Suprapubic skin (tissue), 4 donors: Measurements from ENCODE around the gene ERO1A. TPM values are rescaled to one million over a fixed set of nuclear protein-coding genes. Genes with fewer than 3 reads are reported as not detected.

ENCODE experiments used
- DNase-seq, 2 donors: peaks; one replicate each; pipeline ENCODE4 v3.0.0-alpha.2; 2019; ENCODE audit warnings: low spot score in 2 of 2
- H3K27ac ChIP-seq: fragments of 200-600 bp; sonication (generic); one replicate; pipeline ENCODE4 v1.5.1; 2019
- H3K27me3 ChIP-seq: fragments of 200-600 bp; sonication (generic); one replicate; pipeline ENCODE4 v1.5.1; 2019
- H3K36me3 ChIP-seq: fragments of 200-600 bp; sonication (generic); one replicate; pipeline ENCODE4 v1.5.1; 2019
- H3K4me1 ChIP-seq: fragments of 200-600 bp; sonication (generic); one replicate; pipeline ENCODE4 v1.5.1; 2019
- H3K4me3 ChIP-seq: fragments of 200-600 bp; sonication (generic); one replicate; pipeline ENCODE4 v1.5.1; 2019; ENCODE audit warnings: mild to moderate bottlenecking
- H3K9me3 ChIP-seq: fragments of 200-600 bp; sonication (generic); one replicate; pipeline ENCODE4 v1.5.1; 2019
- EP300 ChIP-seq: sonication (generic); formaldehyde crosslinking; IDR thresholded peaks from one replicate; pipeline ENCODE4 v1.6.1; 2017; ENCODE audit warnings: antibody characterized with exemption
- POLR2A ChIP-seq, 2 donors: fragments of 450-650 bp; IDR thresholded peaks; one replicate each; pipeline ENCODE4 v1.6.1; 2017; ENCODE audit warnings: antibody characterized with exemption in 2 of 2, mild to moderate bottlenecking in 2 of 2, moderate library complexity in 2 of 2
- POLR2AphosphoS5 ChIP-seq, 3 donors: sonication (generic); formaldehyde crosslinking; IDR thresholded peaks; one replicate each; pipeline ENCODE4 v1.6.1; 2017; ENCODE audit warnings: antibody characterized with exemption in 3 of 3
- WGBS: methylation state at CpG from one replicate; pipeline ENCODE4 v1.1.5; 2018; 5-methylcytosine and 5-hydroxymethylcytosine counted together
- total RNA-seq, 4 donors: library from RNA; depleted of rRNA; stranded (reverse); fragments of >200 nt; gene quantifications; one replicate each; pipeline ENCODE4 v1.1.0, GENCODE V29; 2016
- TF ChIP-seq, protein P1 (sequence below), 2 donors: fragments of 200-600 bp in 1 of 2; fragments of 450-650 bp in 1 of 2; sonication (generic) in 1 of 2; IDR thresholded peaks; one replicate each; pipeline ENCODE4 v1.5.1; 2016 to 2019; ENCODE audit warnings: antibody characterized with exemption in 2 of 2, mild to moderate bottlenecking in 1 of 2, moderate library complexity in 1 of 2

Gene ERO1A
- total RNA-seq, 4 donors from 2014 or later, result 21.7 to 36.0 (median 29.7) TPM

DNA sequence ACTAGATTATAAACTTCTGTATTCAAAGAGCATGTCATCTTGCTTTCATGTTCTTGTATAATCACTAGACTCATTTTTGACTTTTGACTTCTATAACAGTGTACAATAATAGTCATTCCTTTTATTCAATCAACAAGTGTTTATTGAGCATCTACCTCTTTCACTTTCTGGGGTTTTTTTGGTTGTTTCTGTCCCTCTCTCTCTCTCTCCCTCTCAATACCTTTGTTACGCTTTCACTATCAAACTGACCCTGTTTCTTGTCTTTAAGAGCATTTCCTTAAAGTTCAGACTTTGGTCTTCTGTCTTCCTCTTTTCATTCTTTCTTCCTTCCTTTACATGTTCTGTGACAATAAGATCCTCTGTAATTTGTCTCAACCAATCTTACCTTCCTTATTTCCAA lies 93.2 kb downstream of the ERO1A start:
- 96% methylated on average over 1 of the region's 1 CpG for WGBS
- no peak overlapping the region for H3K4me3 ChIP-seq
- TF ChIP-seq EP300 (no peak), POLR2A (IDR thresholded peaks at IDR 0.05) (no peak), POLR2AphosphoS5 (IDR thresholded peaks at IDR 0.05) (no peak)
- TF ChIP-seq, protein P1, sequence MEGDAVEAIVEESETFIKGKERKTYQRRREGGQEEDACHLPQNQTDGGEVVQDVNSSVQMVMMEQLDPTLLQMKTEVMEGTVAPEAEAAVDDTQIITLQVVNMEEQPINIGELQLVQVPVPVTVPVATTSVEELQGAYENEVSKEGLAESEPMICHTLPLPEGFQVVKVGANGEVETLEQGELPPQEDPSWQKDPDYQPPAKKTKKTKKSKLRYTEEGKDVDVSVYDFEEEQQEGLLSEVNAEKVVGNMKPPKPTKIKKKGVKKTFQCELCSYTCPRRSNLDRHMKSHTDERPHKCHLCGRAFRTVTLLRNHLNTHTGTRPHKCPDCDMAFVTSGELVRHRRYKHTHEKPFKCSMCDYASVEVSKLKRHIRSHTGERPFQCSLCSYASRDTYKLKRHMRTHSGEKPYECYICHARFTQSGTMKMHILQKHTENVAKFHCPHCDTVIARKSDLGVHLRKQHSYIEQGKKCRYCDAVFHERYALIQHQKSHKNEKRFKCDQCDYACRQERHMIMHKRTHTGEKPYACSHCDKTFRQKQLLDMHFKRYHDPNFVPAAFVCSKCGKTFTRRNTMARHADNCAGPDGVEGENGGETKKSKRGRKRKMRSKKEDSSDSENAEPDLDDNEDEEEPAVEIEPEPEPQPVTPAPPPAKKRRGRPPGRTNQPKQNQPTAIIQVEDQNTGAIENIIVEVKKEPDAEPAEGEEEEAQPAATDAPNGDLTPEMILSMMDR (IDR thresholded peaks at IDR 0.05), result no peak

DNA sequence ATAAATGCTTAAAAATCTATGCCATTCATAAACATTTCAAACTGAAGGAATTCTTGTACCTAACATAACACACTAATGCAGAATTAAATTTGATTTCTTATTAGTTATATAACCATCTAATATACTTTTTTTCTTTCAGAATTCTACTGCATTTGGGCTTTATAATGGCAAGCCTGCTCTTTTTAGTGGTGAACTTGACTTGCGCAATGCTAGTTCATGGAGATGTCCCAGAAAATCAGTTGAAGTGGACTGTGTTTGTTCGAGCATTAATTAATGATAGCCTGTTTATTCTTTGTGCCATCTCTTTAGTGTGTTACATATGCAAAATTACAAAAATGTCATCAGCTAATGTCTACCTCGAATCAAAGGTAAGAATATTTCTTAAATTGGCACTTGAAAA lies 95.4 kb downstream of the ERO1A start:
- TF ChIP-seq, protein P1 (IDR thresholded peaks at IDR 0.05), result no peak
- TF ChIP-seq POLR2A (IDR thresholded peaks at IDR 0.05), result no peak
- TF ChIP-seq POLR2AphosphoS5 (IDR thresholded peaks at IDR 0.05), result no peak
- no peak for DNase-seq
- Histone ChIP-seq H3K36me3 (no peaks in the 10 kb centered on the region), H3K4me3 (no peak overlapping the region), H3K27me3 (no peaks in the 10 kb centered on the region), H3K27ac (no peak overlapping the region), H3K9me3 (peaks cover 9% of the 10 kb centered on the region), H3K4me1 (no peaks in the 10 kb centered on the region)
- 91% methylated on average over 3 of the region's 3 CpGs for WGBS

More for the DNA sequence above, 93.2 kb downstream of the ERO1A start:
- H3K27ac ChIP-seq, result no peak overlapping the region
- H3K27me3 ChIP-seq, result no peaks in the 10 kb centered on the region
- no peak for DNase-seq
- no peaks in the 10 kb centered on the region for H3K4me1 ChIP-seq
- no peaks in the 10 kb centered on the region for H3K36me3 ChIP-seq
- H3K9me3 ChIP-seq, result peaks cover 9% of the 10 kb centered on the region

DNA sequence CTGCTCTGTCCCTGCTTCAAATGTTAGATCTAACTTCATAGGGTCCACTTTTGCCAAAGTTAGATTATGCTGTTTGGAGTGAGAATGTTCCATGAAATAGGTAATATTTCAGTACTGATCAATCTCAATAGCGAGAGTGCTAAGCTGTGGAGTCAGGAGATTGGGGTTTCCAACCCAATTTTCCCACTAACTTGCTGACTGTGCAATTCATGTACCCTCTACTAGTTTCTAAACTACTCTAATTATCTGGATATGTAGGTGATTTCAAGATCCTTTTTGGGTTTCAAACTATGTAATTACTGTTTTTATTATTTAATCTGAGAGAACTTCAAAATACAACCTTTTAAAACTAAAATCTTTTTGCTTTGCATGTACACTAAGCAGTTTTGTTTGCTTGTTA lies 96.8 kb downstream of the ERO1A start:
- H3K4me1 ChIP-seq, result no peaks in the 10 kb centered on the region
- H3K36me3 ChIP-seq, result no peaks in the 10 kb centered on the region
- H3K27ac ChIP-seq, result no peak overlapping the region
- no peaks in the 10 kb centered on the region for H3K27me3 ChIP-seq
- no peaks in the 10 kb centered on the region for H3K9me3 ChIP-seq
- DNase-seq, result no peak
- H3K4me3 ChIP-seq, result no peak overlapping the region
- WGBS, result 100% methylated on average over 1 of the region's 1 CpG
- TF ChIP-seq, protein P1 (IDR thresholded peaks at IDR 0.05), result no peak
- TF ChIP-seq EP300 (no peak), POLR2A (IDR thresholded peaks at IDR 0.05) (no peak), POLR2AphosphoS5 (IDR thresholded peaks at IDR 0.05) (no peak)

DNA sequence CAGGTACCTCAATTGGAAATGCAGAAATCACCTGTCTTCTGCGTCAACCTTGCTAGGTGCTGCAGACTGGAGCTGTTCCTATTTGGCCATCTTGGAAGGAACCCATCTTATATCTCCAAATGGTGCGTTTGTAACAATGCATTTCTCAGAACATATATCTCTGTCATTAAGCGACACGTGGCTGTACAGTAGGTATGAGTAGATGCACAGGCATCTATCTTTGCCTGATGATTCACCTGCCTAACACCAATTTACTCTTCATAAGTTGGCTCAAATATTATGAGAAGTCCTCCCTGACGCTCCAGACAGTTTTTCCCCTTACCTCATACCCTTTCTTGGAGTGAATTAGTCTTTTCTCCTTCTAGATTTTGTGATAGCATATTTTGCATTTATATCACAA lies 98.5 kb downstream of the ERO1A start:
- H3K27ac ChIP-seq, result no peak overlapping the region
- WGBS, result 83% methylated on average over 5 of the region's 5 CpGs
- no peak for TF ChIP-seq POLR2A (IDR thresholded peaks at IDR 0.05)
- no peak for TF ChIP-seq EP300
- TF ChIP-seq, protein P1 (IDR thresholded peaks at IDR 0.05), result no peak
- TF ChIP-seq POLR2AphosphoS5 (IDR thresholded peaks at IDR 0.05), result no peak
- H3K4me1 ChIP-seq, result no peaks in the 10 kb centered on the region
- H3K36me3 ChIP-seq, result no peaks in the 10 kb centered on the region
- no peak for DNase-seq
- H3K27me3 ChIP-seq, result no peaks in the 10 kb centered on the region
- H3K4me3 ChIP-seq, result no peak overlapping the region
- H3K9me3 ChIP-seq, result no peaks in the 10 kb centered on the region

DNA sequence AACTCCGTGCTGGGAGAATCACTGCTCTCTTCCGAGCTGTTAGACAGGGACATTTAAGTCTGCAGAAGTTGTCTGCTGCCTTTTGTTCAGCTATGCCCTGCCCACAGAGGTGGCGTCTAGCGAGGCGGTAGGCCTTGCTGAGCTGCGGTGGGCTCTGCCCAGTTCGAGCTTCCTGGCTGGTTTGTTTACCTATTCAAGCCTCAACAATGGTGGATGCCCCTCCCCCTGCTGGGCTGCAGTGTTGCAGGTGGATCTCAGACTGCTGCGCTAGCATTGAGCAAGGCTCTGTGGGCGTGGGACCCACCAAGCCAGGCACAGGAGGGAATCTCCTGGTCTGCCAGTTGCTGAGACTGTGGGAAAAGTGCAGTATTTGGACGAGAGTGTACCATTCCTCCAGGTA lies 99.0 kb downstream of the ERO1A start:
- no peak for DNase-seq
- no peaks in the 10 kb centered on the region for H3K36me3 ChIP-seq
- 95% methylated on average over 6 of the region's 10 CpGs for WGBS
- H3K27ac ChIP-seq, result no peak overlapping the region
- no peaks in the 10 kb centered on the region for H3K9me3 ChIP-seq
- no peak overlapping the region for H3K4me3 ChIP-seq
- H3K27me3 ChIP-seq, result no peaks in the 10 kb centered on the region
- TF ChIP-seq POLR2A (IDR thresholded peaks at IDR 0.05) (no peak), POLR2AphosphoS5 (IDR thresholded peaks at IDR 0.05) (no peak), EP300 (no peak)
- TF ChIP-seq, protein P1 (IDR thresholded peaks at IDR 0.05), result no peak
- no peaks in the 10 kb centered on the region for H3K4me1 ChIP-seq
